H9 (cell line): ENCODE measurements around the gene TAF8. TPM values are rescaled to one million over a fixed set of nuclear protein-coding genes. Genes with fewer than 3 reads are reported as not detected.

Experiments used
- DNase-seq: peaks from one replicate; pipeline ENCODE4 v3.0.0-alpha.2; 2017
- H2AFZ ChIP-seq: one replicate; pipeline ENCODE4 v1.6.1; 2013; ENCODE audit warnings: mild to moderate bottlenecking, low read length, control low read depth, moderate library complexity
- H2AK5ac ChIP-seq: 2 replicates; pipeline ENCODE4 v1.6.1; 2013; ENCODE audit warnings: low read length, control low read depth, mixed read lengths; ENCODE audit not compliant: insufficient read length
- H2BK120ac ChIP-seq: one replicate; pipeline ENCODE4 v1.6.1; 2013; ENCODE audit warnings: low read depth, mild to moderate bottlenecking, low read length, control low read depth, inconsistent platforms; ENCODE audit not compliant: poor library complexity, severe bottlenecking
- H2BK12ac ChIP-seq: 2 replicates; pipeline ENCODE4 v1.6.1; 2013; ENCODE audit warnings: low read length, control low read depth, mixed read lengths, low read depth; ENCODE audit not compliant: insufficient read length
- H2BK15ac ChIP-seq: 2 replicates; pipeline ENCODE4 v1.6.1; 2013; ENCODE audit warnings: low read depth, low read length, control low read depth
- H2BK20ac ChIP-seq: one replicate; pipeline ENCODE4 v1.6.1; 2013; ENCODE audit warnings: low read depth, mild to moderate bottlenecking, low read length, control low read depth, inconsistent platforms; ENCODE audit not compliant: poor library complexity, severe bottlenecking
- H2BK5ac ChIP-seq: 2 replicates; pipeline ENCODE4 v1.6.1; 2013; ENCODE audit warnings: low read length, control low read depth, mixed read lengths; ENCODE audit not compliant: insufficient read length
- H3K14ac ChIP-seq: 2 replicates; pipeline ENCODE4 v1.6.1; 2013; ENCODE audit warnings: low read length, control low read depth; ENCODE audit not compliant: insufficient read depth
- H3K18ac ChIP-seq: 2 replicates; pipeline ENCODE4 v1.6.1; 2013; ENCODE audit warnings: low read depth, mild to moderate bottlenecking, mixed read lengths, low read length, control low read depth; ENCODE audit not compliant: insufficient read length
- H3K23ac ChIP-seq: 2 replicates; pipeline ENCODE4 v1.6.1; 2013; ENCODE audit warnings: low read length, control low read depth, mixed read lengths, low read depth; ENCODE audit not compliant: insufficient read length
- H3K23me2 ChIP-seq: 2 replicates; pipeline ENCODE4 v1.6.1; 2013; ENCODE audit warnings: low read depth, mild to moderate bottlenecking, mixed read lengths, low read length, control low read depth; ENCODE audit not compliant: insufficient read length, poor library complexity, severe bottlenecking
- H3K27ac ChIP-seq: 2 replicates; pipeline ENCODE4 v1.5.1; 2013; ENCODE audit warnings: low read length, control low read depth, mixed read lengths, low read depth; ENCODE audit not compliant: insufficient read length
- H3K27me3 ChIP-seq: 2 replicates; pipeline ENCODE4 v1.6.1; 2013; ENCODE audit warnings: low read length, control low read depth, inconsistent platforms; ENCODE audit not compliant: insufficient read depth
- H3K4ac ChIP-seq: 2 replicates; pipeline ENCODE4 v1.6.1; 2013; ENCODE audit warnings: low read depth, mild to moderate bottlenecking, control low read depth, inconsistent platforms, low read length, moderate library complexity
- H3K4me1 ChIP-seq: 2 replicates; pipeline ENCODE4 v1.6.1; 2013; ENCODE audit warnings: low read length, control low read depth, inconsistent platforms; ENCODE audit not compliant: insufficient read depth
- H3K4me2 ChIP-seq: 2 replicates; pipeline ENCODE4 v1.6.1; 2013; ENCODE audit warnings: low read length, control low read depth, mixed read lengths; ENCODE audit not compliant: insufficient read length, insufficient read depth
- H3K56ac ChIP-seq: 2 replicates; pipeline ENCODE4 v1.6.1; 2013; ENCODE audit warnings: low read depth, mild to moderate bottlenecking, mixed read lengths, low read length, control low read depth; ENCODE audit not compliant: insufficient read length
- H3K79me1 ChIP-seq: 2 replicates; pipeline ENCODE4 v1.6.1; 2013; ENCODE audit warnings: low read depth, mild to moderate bottlenecking, moderate library complexity, low read length, control low read depth, inconsistent platforms; ENCODE audit not compliant: insufficient read depth, poor library complexity, severe bottlenecking
- H3K79me2 ChIP-seq: 2 replicates; pipeline ENCODE4 v1.6.1; 2013; ENCODE audit warnings: low read length, control low read depth, inconsistent platforms; ENCODE audit not compliant: insufficient read depth
- H3K9ac ChIP-seq: 2 replicates; pipeline ENCODE4 v1.6.1; 2013; ENCODE audit warnings: low read length, control low read depth, mixed read lengths; ENCODE audit not compliant: insufficient read length; ENCODE audit errors: extremely low read depth
- H3K9me3 ChIP-seq: one replicate; pipeline ENCODE4 v1.6.1; 2013; ENCODE audit warnings: low read depth, low read length, inconsistent platforms; ENCODE audit not compliant: control insufficient read depth
- H3T11ph ChIP-seq: one replicate; pipeline ENCODE4 v1.6.1; 2013; ENCODE audit warnings: mild to moderate bottlenecking, low read length, control low read depth, inconsistent platforms
- H4K20me1 ChIP-seq: one replicate; pipeline ENCODE4 v1.6.1; 2013; ENCODE audit not compliant: control insufficient read depth, insufficient read length, insufficient read depth
- H4K5ac ChIP-seq: 2 replicates; pipeline ENCODE4 v1.6.1; 2013; ENCODE audit warnings: low read depth, mild to moderate bottlenecking, mixed read lengths, low read length, control low read depth; ENCODE audit not compliant: insufficient read length
- H4K8ac ChIP-seq: replicated peaks from 2 replicates; pipeline ENCODE4 v1.6.1; 2013; ENCODE audit warnings: low read length, control low read depth, mixed read lengths, low read depth; ENCODE audit not compliant: insufficient read length
- H4K91ac ChIP-seq: 2 replicates; pipeline ENCODE4 v1.6.1; 2013; ENCODE audit warnings: low read depth, mild to moderate bottlenecking, moderate library complexity, mixed read lengths, low read length, control low read depth; ENCODE audit not compliant: insufficient read length
- H3K27ac Mint-ChIP-seq, 3 experiments: 2 replicates in 2 of 3; 3 replicates in 1 of 3; pipeline ENCODE4 v1.8.0; 2020 to 2021; ENCODE audit warnings: mixed read lengths in 3 of 3, mild to moderate bottlenecking in 1 of 3, moderate library complexity in 1 of 3
- H3K27me3 Mint-ChIP-seq: 2 replicates; pipeline ENCODE4 v1.8.0; 2021; ENCODE audit warnings: low read depth, mild to moderate bottlenecking, moderate library complexity, mixed read lengths
- H3K36me3 Mint-ChIP-seq, 3 experiments: 2 replicates in 2 of 3; 3 replicates in 1 of 3; pipeline ENCODE4 v1.8.0; 2020 to 2021; ENCODE audit warnings: low read depth in 3 of 3, mixed read lengths in 3 of 3; ENCODE audit not compliant: insufficient read depth in 1 of 3
- H3K4me1 Mint-ChIP-seq, 2 experiments: 2 replicates each; pipeline ENCODE4 v1.8.0; 2020; ENCODE audit warnings: mixed read lengths in 2 of 2
- H3K4me3 Mint-ChIP-seq, 2 experiments: 2 replicates in 1 of 2; 3 replicates in 1 of 2; pipeline ENCODE4 v1.8.0; 2020 to 2021; ENCODE audit warnings: mild to moderate bottlenecking in 2 of 2, mixed read lengths in 2 of 2, moderate library complexity in 1 of 2
- H3K9me3 Mint-ChIP-seq, 2 experiments: 2 replicates in 1 of 2; 3 replicates in 1 of 2; pipeline ENCODE4 v1.8.0; 2020; ENCODE audit warnings: mild to moderate bottlenecking in 2 of 2, mixed read lengths in 2 of 2, moderate library complexity in 1 of 2
- CTCF ChIP-seq: fragments of 200-600 bp; sonication (generic); conservative IDR thresholded peaks from 3 replicates; pipeline ENCODE4 v1.8.0; 2021; ENCODE audit warnings: antibody characterized with exemption, mild to moderate bottlenecking
- WGBS: extraction: QIAGEN DNeasy Blood & Tissue Kit; methylation state at CpG from one replicate; pipeline ENCODE4 v1.1.7; 2013; ENCODE audit warnings: missing lambda C conversion rate, low lambda C conversion rate, mixed read lengths; ENCODE audit not compliant: insufficient read length; ENCODE audit errors: extremely low coverage; 5-methylcytosine and 5-hydroxymethylcytosine counted together
- total RNA-seq: library from RNA; stranded (reverse); gene quantifications from 2 replicates; pipeline ENCODE4 v1.2.1, GENCODE V29; 2021

The TAF8 gene
- total RNA-seq, 1 experiment from 2014 or later: 30.4 TPM

GRCh38 chr6:42029881-42030280 lies 20.4 kb upstream of the TAF8 start:
- H3K9me3 ChIP-seq: no peaks in the 10 kb centered on the region
- H2AK5ac ChIP-seq: no peak overlapping the region
- H4K8ac ChIP-seq: no peak overlapping the region
- H2BK12ac ChIP-seq: no peak overlapping the region
- no peak overlapping the region for H3K4me3 Mint-ChIP-seq
- no peak overlapping the region for H3K4me2 ChIP-seq
- H3K27ac ChIP-seq: no peak overlapping the region
- no peaks in the 10 kb centered on the region for H3K4me1 ChIP-seq
- H4K20me1 ChIP-seq: no peaks in the 10 kb centered on the region
- H3K18ac ChIP-seq: no peak overlapping the region
- no peak overlapping the region for H3K23ac ChIP-seq
- no CpG with 5 or more reads among the region's 3 CpGs for WGBS
- H3K79me1 ChIP-seq: no peaks in the 10 kb centered on the region
- no peaks in the 10 kb centered on the region; the same call in none of the 2 replicates for H3K27me3 Mint-ChIP-seq
- H3K79me2 ChIP-seq: no peaks in the 10 kb centered on the region
- H2BK15ac ChIP-seq: no peak overlapping the region
- no peak for TF ChIP-seq CTCF
- H3K9me3 Mint-ChIP-seq: no peaks in the 10 kb centered on the region
- H4K91ac ChIP-seq: no peak overlapping the region
- H3K56ac ChIP-seq: no peak overlapping the region
- H2BK120ac ChIP-seq: no peak overlapping the region
- no peak overlapping the region for H4K5ac ChIP-seq
- H3K14ac ChIP-seq: no peak overlapping the region; the same call in 1 of the 2 replicates
- peak overlapping the region in 1 of 3 experiments; percentile 68; a peak in 2 of 7 replicates for H3K27ac Mint-ChIP-seq
- H2BK20ac ChIP-seq: no peak overlapping the region
- H3K27me3 ChIP-seq: no peaks in the 10 kb centered on the region
- H3K36me3 Mint-ChIP-seq: no peaks in the 10 kb centered on the region; a peak in 1 of 7 replicates
- no peak for DNase-seq
- H3T11ph ChIP-seq: no peak overlapping the region
- no peak overlapping the region for H3K4ac ChIP-seq
- H2BK5ac ChIP-seq: no peak overlapping the region
- no peaks in the 10 kb centered on the region for H3K23me2 ChIP-seq
- no peak overlapping the region for H2AFZ ChIP-seq
- peaks cover 18 to 19% of the 10 kb centered on the region in 2 experiments for H3K4me1 Mint-ChIP-seq
- H3K9ac ChIP-seq: no peak overlapping the region
